NCI-H1105 treated with DMSO at 0.1 percent for 48 hours (cell line): ENCODE results near the gene ERCC1.

Experiments used
- DNase-seq: peaks from one replicate; lab custom pipeline; 2025; lab: John Stamatoyannopoulos, UW

The ERCC1 gene

GRCh38 chr19:45364696-45365095, 59.0 kb downstream of the ERCC1 start:
- DNase-seq: no peak

- DNase-seq: no peak
Measured at GRCh38 chr19:45363861-45364459, 59.8 kb downstream of the ERCC1 start.

GRCh38 chr19:45362291-45362690, 61.4 kb downstream of the ERCC1 start:
- no peak for DNase-seq

- no peak for DNase-seq
Measured at GRCh38 chr19:45361608-45362007, 62.1 kb downstream of the ERCC1 start.

- no peak for DNase-seq
Measured at GRCh38 chr19:45358213-45358792, 65.4 kb downstream of the ERCC1 start.

- no peak for DNase-seq
Measured at GRCh38 chr19:45357445-45357783, 66.3 kb downstream of the ERCC1 start.
